Activated T-cell treated with anti-CD3 and anti-CD28 coated beads for 1 hour (primary cell): ENCODE results near the gene FARP1.

Source experiments
- DNase-seq: peaks from one replicate; pipeline ENCODE4 v3.0.0-alpha.2; 2020; ENCODE audit warnings: low read depth

Gene FARP1

GRCh38 chr13:98420554-98421175, 277.8 kb downstream of the FARP1 start:
- DNase-seq = no peak

GRCh38 chr13:98422046-98422445, 279.2 kb downstream of the FARP1 start:
- no peak for DNase-seq

- no peak for DNase-seq
These were observed 280.5 kb downstream of the FARP1 start for GRCh38 chr13:98423417-98423816.

GRCh38 chr13:98427331-98427995, 284.6 kb downstream of the FARP1 start:
- DNase-seq = no peak

- no peak for DNase-seq
These were observed 285.5 kb downstream of the FARP1 start for GRCh38 chr13:98428256-98428966.

GRCh38 chr13:98429081-98429480, 286.2 kb downstream of the FARP1 start:
- no peak for DNase-seq

GRCh38 chr13:98429531-98429930, 286.6 kb downstream of the FARP1 start:
- DNase-seq = no peak

- no peak for DNase-seq
These were observed 287.3 kb downstream of the FARP1 start for GRCh38 chr13:98429977-98430736.

- DNase-seq = no peak
These were observed 289.7 kb downstream of the FARP1 start for GRCh38 chr13:98432638-98433037.

GRCh38 chr13:98433654-98434053, 290.8 kb downstream of the FARP1 start:
- no peak for DNase-seq

- no peak for DNase-seq
These were observed 291.2 kb downstream of the FARP1 start for GRCh38 chr13:98434060-98434459.

- DNase-seq = no peak
These were observed 292.5 kb downstream of the FARP1 start for GRCh38 chr13:98435376-98435775.

- no peak for DNase-seq
These were observed 293.5 kb downstream of the FARP1 start for GRCh38 chr13:98436233-98436910.

- DNase-seq = no peak
These were observed 295.6 kb downstream of the FARP1 start for GRCh38 chr13:98438246-98439125.

GRCh38 chr13:98439126-98439828, 296.4 kb downstream of the FARP1 start:
- no peak for DNase-seq

GRCh38 chr13:98439896-98440295, 297.0 kb downstream of the FARP1 start:
- DNase-seq = no peak

- DNase-seq = no peak
These were observed 297.6 kb downstream of the FARP1 start for GRCh38 chr13:98440390-98441055.

GRCh38 chr13:98441056-98441676, 298.3 kb downstream of the FARP1 start:
- DNase-seq = no peak
